ENCODE measurements around the gene TOM1. TPM values are rescaled to one million over a fixed set of nuclear protein-coding genes. Genes with fewer than 3 reads are reported as not detected.
A peak's percentile ranks its signal among the peaks of the same experiment; 100 is the strongest.
"Not testable (repeated sequence)": the region's sequence is repeated elsewhere in the genome, so short reads cannot be mapped to it uniquely, and the experiment has no call there.

TOM1 gene
- total and polyA plus RNA-seq, 2 of the 13 experiments (the other 11 are each of a cell fraction or from before 2014, with no cell fraction given): 30.8 to 87.3 TPM

- peaks cover 6 to 23% of the 10 kb centered on the region in 2 experiments; a peak in 4 of 5 replicates for H3K36me3 ChIP-seq (replicated peaks in 1 of 2; ENCODE audit: control insufficient read depth in 1 of 2, insufficient read depth in 2 of 2, low read length in 2 of 2)
- in situ Hi-C loops (cut with HindIII; ENCODE audit: extremely low pct_ligation_motif_present, low pct_unique_long_range_greater_than_20kb): no loop called here
- no TSS peak for BruUV-seq (replicated peaks)
- no peak overlapping the region for H3K9ac ChIP-seq (ENCODE audit: insufficient read depth, low read depth, low read length)
- no peak overlapping the region for H3K4me2 ChIP-seq (ENCODE audit: low read depth, low read length)
- H3K9me3 ChIP-seq (ENCODE audit: low read length): no peaks in the 10 kb centered on the region
- 94% methylated on average over 5 of the region's 5 CpGs for WGBS (ENCODE audit: low lambda C conversion rate)
- intact Hi-C loops (cut with micrococcal nuclease; ENCODE audit: unreplicated experiment): loop anchor here (5.0 kb wide), 1 partner anchor 43 kb away; no protein-coding TSS in a partner anchor
- ChIA-PET CTCF (ENCODE audit: low intra/inter-chr PET ratio, low total read pairs) (no interaction called here), POLR2A (no interaction called here)
- H3K4me3 ChIP-seq (replicated peaks in 1 of 3; ENCODE audit: insufficient read depth in 1 of 3, low read depth in 2 of 3, low read length in 3 of 3): no peak overlapping the region
- FAIRE-seq (no peak), ATAC-seq (no peak), DNase-seq (ENCODE audit: low spot score) (no peak)
- peaks cover 57% of the 10 kb centered on the region for H3K4me1 ChIP-seq (ENCODE audit: insufficient read depth, low read length)
- no peak overlapping the region for H2AFZ ChIP-seq (ENCODE audit: low read length)
- no peaks in the 10 kb centered on the region for H3K27me3 ChIP-seq (ENCODE audit: control insufficient read depth in 1 of 2, insufficient read depth in 2 of 2, low read length in 2 of 2)
- H3K79me2 ChIP-seq (ENCODE audit: insufficient read depth, low read length): no peaks in the 10 kb centered on the region
- no peak overlapping the region for H3K27ac ChIP-seq (ENCODE audit: extremely low read length, insufficient read depth, low read length)
- TF ChIP-seq RBFOX2 (IDR thresholded peaks at IDR 0.05; ENCODE audit: low read depth, low read length) (peak; percentile 32; the same call in 1 of the 2 replicates), ZNF589 (CRISPR knock-in tag; conservative IDR thresholded peaks at IDR 0.05) (no peak), ZNF20 (CRISPR knock-in tag; IDR thresholded peaks at IDR 0.05) (no peak)
- H4K20me1 ChIP-seq (ENCODE audit: insufficient read depth, low read length): no peaks in the 10 kb centered on the region
These were observed 95.3 kb downstream of the TOM1 start for GRCh38 chr22:35394810-35395563.

GRCh38 chr22:35396622-35397021 is 96.9 kb downstream of the TOM1 start:
- H2AFZ ChIP-seq (ENCODE audit: low read length); DNase-seq (ENCODE audit: low spot score); in situ Hi-C loops (cut with HindIII; ENCODE audit: extremely low pct_ligation_motif_present, low pct_unique_long_range_greater_than_20kb); ATAC-seq; H3K79me2 ChIP-seq (ENCODE audit: insufficient read depth, low read length); H3K27me3 ChIP-seq (ENCODE audit: control insufficient read depth in 1 of 2, insufficient read depth in 2 of 2, low read length in 2 of 2); H3K9me3 ChIP-seq (ENCODE audit: low read length); H3K9ac ChIP-seq (ENCODE audit: insufficient read depth, low read depth, low read length); CTCF ChIA-PET (ENCODE audit: low intra/inter-chr PET ratio, low total read pairs); BruUV-seq (replicated peaks); FAIRE-seq; H4K20me1 ChIP-seq (ENCODE audit: insufficient read depth, low read length): not testable (repeated sequence)
- WGBS (ENCODE audit: low lambda C conversion rate): 74% methylated on average over 6 of the region's 6 CpGs
- H3K4me3 ChIP-seq (replicated peaks in 1 of 3; ENCODE audit: insufficient read depth in 1 of 3, low read depth in 2 of 3, low read length in 3 of 3): 0 out of 6 replicates have a peak overlapping the region, but pooled peaks of 1 of the 3 experiments have one; percentile 42
- intact Hi-C loops (cut with micrococcal nuclease; ENCODE audit: unreplicated experiment): loop anchor here (2.0 to 5.0 kb wide), 2 partner anchors 16 to 44 kb away; partner anchors contain the start of gene HMOX1
- POLR2A ChIA-PET: interaction anchor here (1.3 to 2.0 kb wide), 3 partner anchors 16 to 25 kb away, joined by 5 to 11 read pairs (median 7); partner anchors contain the start of gene HMOX1
- peak overlapping the region; percentile 66 for H3K4me2 ChIP-seq (ENCODE audit: low read depth, low read length)
- peak overlapping the region; percentile 80 for H3K27ac ChIP-seq (ENCODE audit: extremely low read length, insufficient read depth, low read length)
- H3K4me1 ChIP-seq (ENCODE audit: insufficient read depth, low read length): peaks cover 67% of the 10 kb centered on the region
- peaks cover 6 to 15% of the 10 kb centered on the region in 2 experiments; a peak in 4 of 5 replicates for H3K36me3 ChIP-seq (replicated peaks in 1 of 2; ENCODE audit: control insufficient read depth in 1 of 2, insufficient read depth in 2 of 2, low read length in 2 of 2)
